Activated naive CD4-positive, alpha-beta T cell treated with anti-CD3 and anti-CD28 coated beads for 36 hours (primary cell): ENCODE measurements around the gene SLC25A13. TPM values are rescaled to one million over a fixed set of nuclear protein-coding genes. Genes with fewer than 3 reads are reported as not detected.

ENCODE experiments used
- CTCF ChIA-PET: fragments of 350-600 bp; sonication (Branson Sonifier 250); formaldehyde crosslinking; loops from one replicate; lab custom pipeline; 2021; ENCODE audit warnings: antibody characterized with exemption; lab: Charles Lee
- DNase-seq: peaks from one replicate; pipeline ENCODE4 v3.0.0-alpha.2; 2020
- H3K27ac Mint-ChIP-seq: one replicate; pipeline ENCODE4 v1.8.0; 2021; ENCODE audit warnings: mild to moderate bottlenecking, mixed read lengths
- H3K27me3 Mint-ChIP-seq: one replicate; pipeline ENCODE4 v1.8.0; 2021; ENCODE audit warnings: low read depth, mixed read lengths
- H3K36me3 Mint-ChIP-seq: one replicate; pipeline ENCODE4 v1.8.0; 2021; ENCODE audit warnings: low read depth, mixed read lengths
- H3K4me1 Mint-ChIP-seq: one replicate; pipeline ENCODE4 v1.8.0; 2021; ENCODE audit warnings: low read depth, mixed read lengths
- H3K4me3 Mint-ChIP-seq: one replicate; pipeline ENCODE4 v1.8.0; 2021; ENCODE audit warnings: mild to moderate bottlenecking, moderate library complexity, mixed read lengths
- H3K9me3 Mint-ChIP-seq: one replicate; pipeline ENCODE4 v1.8.0; 2021; ENCODE audit warnings: mixed read lengths
- intact Hi-C: fragments of 100-400 bp; cut with micrococcal nuclease; formaldehyde crosslinking; loops from one replicate; pipeline ENCODE4 v1.15.1; 2023
- microRNA-seq: library from miRNA; unstranded; fragments of <30 nt; microRNA quantifications from one replicate; pipeline ENCODE4 v1.2.0, GENCODE V29; 2022; ENCODE audit warnings: borderline microRNAs expressed, borderline replicate concordance
- total RNA-seq, 2 experiments: library from RNA; stranded (reverse); gene quantifications; one replicate each; pipeline ENCODE4 v1.2.3, GENCODE V29; 2021

Gene SLC25A13
- total RNA-seq, 2 experiments from 2014 or later, result 4.0 to 5.7 TPM

- H3K36me3 Mint-ChIP-seq, result no peaks in the 10 kb centered on the region
- CTCF ChIA-PET, result no interaction called here
- DNase-seq, result no peak
- no peak overlapping the region for H3K27ac Mint-ChIP-seq
- H3K9me3 Mint-ChIP-seq, result no peaks in the 10 kb centered on the region
- intact Hi-C loops, result no loop called here
- H3K27me3 Mint-ChIP-seq, result peaks cover 12% of the 10 kb centered on the region
- H3K4me1 Mint-ChIP-seq, result peaks cover 3% of the 10 kb centered on the region
- H3K4me3 Mint-ChIP-seq, result no peak overlapping the region
Observed at GRCh38 chr7:96084881-96085553, 236.9 kb downstream of the SLC25A13 start.

- peaks cover 4% of the 10 kb centered on the region for H3K4me1 Mint-ChIP-seq
- no peak overlapping the region for H3K27ac Mint-ChIP-seq
- intact Hi-C loops, result no loop called here
- no peak for DNase-seq
- no peaks in the 10 kb centered on the region for H3K36me3 Mint-ChIP-seq
- H3K9me3 Mint-ChIP-seq, result no peaks in the 10 kb centered on the region
- H3K4me3 Mint-ChIP-seq, result no peak overlapping the region
- CTCF ChIA-PET, result no interaction called here
- H3K27me3 Mint-ChIP-seq, result peaks cover 24% of the 10 kb centered on the region
Observed at GRCh38 chr7:96080027-96080426, 241.9 kb downstream of the SLC25A13 start.

- CTCF ChIA-PET, result interaction anchor here (0.9 to 2.4 kb wide), 3 partner anchors 951 to 953 kb away, joined by 3 to 13 read pairs (median 8); no protein-coding TSS in a partner anchor
- Mint-ChIP-seq H3K27ac (no peak overlapping the region), H3K4me3 (peak overlapping the region; percentile 71), H3K9me3 (no peaks in the 10 kb centered on the region), H3K27me3 (peaks cover 29% of the 10 kb centered on the region), H3K36me3 (no peaks in the 10 kb centered on the region), H3K4me1 (peaks cover 2% of the 10 kb centered on the region)
- intact Hi-C loops, result loop anchor here (5.0 to 10.0 kb wide), 2 partner anchors 428 to 801 kb away; no protein-coding TSS in a partner anchor
- no peak for DNase-seq
Observed at GRCh38 chr7:96076350-96076707, 245.6 kb downstream of the SLC25A13 start.

- H3K4me1 Mint-ChIP-seq, result peaks cover 2% of the 10 kb centered on the region
- intact Hi-C loops, result loop anchor here (1.0 to 10.0 kb wide), 5 partner anchors 159 to 952 kb away; no protein-coding TSS in a partner anchor
- peak; percentile 58 for DNase-seq
- CTCF ChIA-PET, result interaction anchor here (0.6 to 2.4 kb wide), 3 partner anchors 952 to 1088 kb away, joined by 3 to 13 read pairs (median 4); no protein-coding TSS in a partner anchor
- H3K4me3 Mint-ChIP-seq, result peak overlapping the region; percentile 71
- H3K27ac Mint-ChIP-seq, result no peak overlapping the region
- peaks cover 30% of the 10 kb centered on the region for H3K27me3 Mint-ChIP-seq
- no peaks in the 10 kb centered on the region for H3K9me3 Mint-ChIP-seq
- no peaks in the 10 kb centered on the region for H3K36me3 Mint-ChIP-seq
Observed at GRCh38 chr7:96075510-96076349, 246.2 kb downstream of the SLC25A13 start.

GRCh38 chr7:96074871-96075270, 247.0 kb downstream of the SLC25A13 start:
- peaks cover 27% of the 10 kb centered on the region for H3K27me3 Mint-ChIP-seq
- no peaks in the 10 kb centered on the region for H3K36me3 Mint-ChIP-seq
- H3K27ac Mint-ChIP-seq, result no peak overlapping the region
- CTCF ChIA-PET, result interaction anchor here (0.6 to 2.4 kb wide), 2 partner anchors 953 to 1088 kb away, joined by 4 to 13 read pairs; no protein-coding TSS in a partner anchor
- H3K9me3 Mint-ChIP-seq, result no peaks in the 10 kb centered on the region
- intact Hi-C loops, result loop anchor here (1.0 to 10.0 kb wide), 5 partner anchors 158 to 952 kb away; no protein-coding TSS in a partner anchor
- peaks cover 2% of the 10 kb centered on the region for H3K4me1 Mint-ChIP-seq
- no peak overlapping the region for H3K4me3 Mint-ChIP-seq
- DNase-seq, result no peak

Small RNAs within 50 kb of the gene (microRNA-seq; reads per million reads assigned to microRNA genes)
- gene MIR591, result not detected
